Measurements from ENCODE around the gene CT45A6.
"Not testable (repeated sequence)": the region's sequence is repeated elsewhere in the genome, so short reads cannot be mapped to it uniquely, and the experiment has no call there.

CT45A6 gene

GRCh38 chrX:135802687-135803086 is at the start of gene CT45A6:
Gene CT45A6, minus strand, starts transcription at chrX:135802787. Its CDS starts 3,794 bp downstream, at chrX:135798993.
- not testable (repeated sequence) for DNase-seq (ENCODE audit: low read depth)

GRCh38 chrX:135837180-135837579 is 34.6 kb upstream of the CT45A6 start, which contains the start of gene CT45A7:
Gene CT45A7, minus strand, starts transcription at chrX:135837280. Its CDS starts 3,747 bp downstream, at chrX:135833533.
- DNase-seq (ENCODE audit: low read depth): not testable (repeated sequence)

- not testable (repeated sequence) for DNase-seq (ENCODE audit: low read depth)
These were observed 17.3 kb upstream of the CT45A6 start, which contains the start of gene CT45A2 for GRCh38 chrX:135819912-135820311. Gene CT45A2, minus strand, starts transcription at chrX:135820012. Its CDS starts 3,747 bp downstream, at chrX:135816265.

GRCh38 chrX:135785403-135785802 is 17.2 kb downstream of the CT45A6 start, which contains the start of gene CT45A5:
Gene CT45A5, minus strand, starts transcription at chrX:135785503. Its CDS starts 3,774 bp downstream, at chrX:135781729.
- DNase-seq (ENCODE audit: low read depth): not testable (repeated sequence)

- DNase-seq (ENCODE audit: low read depth): not testable (repeated sequence)
These were observed 34.5 kb downstream of the CT45A6 start, which contains the start of gene CT45A3 for GRCh38 chrX:135768091-135768490. Gene CT45A3, minus strand, starts transcription at chrX:135768191. Its CDS starts 3,747 bp downstream, at chrX:135764444.

- not testable (repeated sequence) for DNase-seq (ENCODE audit: low read depth)
These were observed 57.8 kb downstream of the CT45A6 start for GRCh38 chrX:135744739-135745138.

All from iris pigment epithelial cell (primary cell).